ENCODE results near the gene MCTP2.

Gene MCTP2

DNA sequence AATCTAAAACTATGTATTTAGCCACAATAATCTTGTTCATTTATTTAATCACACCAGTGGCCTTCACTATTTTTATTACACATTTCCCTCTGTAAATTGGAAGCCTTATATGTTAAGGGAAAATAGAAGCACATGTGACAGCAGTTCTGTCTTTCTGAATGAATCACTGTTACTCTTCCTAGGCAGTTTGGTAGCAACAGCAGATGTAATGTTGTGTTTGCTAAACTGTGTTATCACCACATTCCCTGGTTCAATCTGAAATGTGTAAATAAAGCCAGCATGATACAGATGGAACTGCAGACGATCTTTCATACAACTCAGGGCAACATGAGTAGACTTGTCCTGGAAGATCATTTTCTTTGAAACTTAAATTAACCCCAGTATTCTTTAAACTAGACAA, 220.1 kb downstream of the MCTP2 start:
- TF ChIP-seq, protein P1, sequence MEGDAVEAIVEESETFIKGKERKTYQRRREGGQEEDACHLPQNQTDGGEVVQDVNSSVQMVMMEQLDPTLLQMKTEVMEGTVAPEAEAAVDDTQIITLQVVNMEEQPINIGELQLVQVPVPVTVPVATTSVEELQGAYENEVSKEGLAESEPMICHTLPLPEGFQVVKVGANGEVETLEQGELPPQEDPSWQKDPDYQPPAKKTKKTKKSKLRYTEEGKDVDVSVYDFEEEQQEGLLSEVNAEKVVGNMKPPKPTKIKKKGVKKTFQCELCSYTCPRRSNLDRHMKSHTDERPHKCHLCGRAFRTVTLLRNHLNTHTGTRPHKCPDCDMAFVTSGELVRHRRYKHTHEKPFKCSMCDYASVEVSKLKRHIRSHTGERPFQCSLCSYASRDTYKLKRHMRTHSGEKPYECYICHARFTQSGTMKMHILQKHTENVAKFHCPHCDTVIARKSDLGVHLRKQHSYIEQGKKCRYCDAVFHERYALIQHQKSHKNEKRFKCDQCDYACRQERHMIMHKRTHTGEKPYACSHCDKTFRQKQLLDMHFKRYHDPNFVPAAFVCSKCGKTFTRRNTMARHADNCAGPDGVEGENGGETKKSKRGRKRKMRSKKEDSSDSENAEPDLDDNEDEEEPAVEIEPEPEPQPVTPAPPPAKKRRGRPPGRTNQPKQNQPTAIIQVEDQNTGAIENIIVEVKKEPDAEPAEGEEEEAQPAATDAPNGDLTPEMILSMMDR (IDR thresholded peaks at IDR 0.05; ENCODE audit: low read depth, low read length) = no peak
- in situ Hi-C loops (cut with HindIII; ENCODE audit: low sequenced_read_pairs) = no loop called here
- H3K4me3 ChIP-seq (ENCODE audit: low read depth, low read length) = no peak overlapping the region
- DNase-seq (ENCODE audit: low read depth, low spot score) = no peak

DNA sequence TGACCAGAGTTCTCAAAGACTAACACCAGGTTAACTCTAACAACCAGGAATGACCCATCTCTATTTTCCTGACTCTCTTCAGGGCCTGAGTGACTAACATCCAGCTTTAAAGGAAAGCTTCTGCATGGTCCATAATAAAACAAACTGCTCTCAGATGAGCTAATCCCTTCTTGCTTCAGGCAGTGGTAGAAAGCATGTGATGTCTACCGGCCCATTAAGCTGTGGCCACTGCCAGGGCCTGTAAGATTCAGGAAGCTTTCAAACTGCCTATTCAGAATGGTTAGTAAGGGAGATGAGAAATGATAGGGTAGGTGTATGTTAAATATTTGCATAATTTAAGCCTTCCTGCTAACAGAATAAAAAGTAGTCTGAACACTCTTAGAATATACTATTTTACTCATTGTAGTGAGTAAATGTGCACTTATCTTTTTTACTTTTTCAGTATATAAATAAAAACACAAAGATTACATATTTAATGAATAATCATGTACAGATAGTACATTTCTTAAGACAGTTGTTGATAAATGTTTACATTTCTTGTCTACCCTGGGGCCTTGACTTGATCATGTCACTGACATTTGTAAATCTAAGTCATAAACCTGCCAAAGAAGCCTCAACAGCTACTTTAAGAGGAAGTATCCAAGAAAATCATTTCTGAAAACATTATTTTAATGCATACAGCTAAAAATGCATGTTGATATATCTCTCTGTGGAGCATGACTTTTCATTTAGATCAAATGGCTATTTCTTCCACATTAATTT, 222.0 kb downstream of the MCTP2 start:
- in situ Hi-C loops (cut with HindIII; ENCODE audit: low sequenced_read_pairs) = no loop called here
- no peak overlapping the region for H3K4me3 ChIP-seq (ENCODE audit: low read depth, low read length)
- DNase-seq (ENCODE audit: low read depth, low spot score) = no peak
- TF ChIP-seq, protein P1 (IDR thresholded peaks at IDR 0.05; ENCODE audit: low read depth, low read length) = no peak

DNA sequence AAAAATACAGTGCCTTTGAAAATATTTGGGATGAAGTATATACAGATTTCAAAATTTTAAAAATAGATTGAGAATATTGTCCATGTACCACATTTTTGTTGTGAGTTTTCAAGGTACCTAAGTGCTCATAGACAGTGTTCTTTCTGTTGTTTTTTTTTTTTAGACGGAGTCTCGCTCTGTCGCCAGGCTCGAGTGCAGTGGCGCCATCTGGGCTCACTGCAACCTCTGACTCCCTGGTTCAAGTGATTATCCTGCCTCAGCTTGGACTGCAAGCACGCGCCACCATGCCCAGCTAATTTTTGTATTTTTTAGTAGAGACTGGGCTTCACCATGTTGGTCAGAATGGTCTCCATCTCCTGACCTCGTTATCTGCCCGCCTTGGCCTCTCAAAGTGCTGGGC, 223.9 kb downstream of the MCTP2 start:
- no peak for DNase-seq (ENCODE audit: low read depth, low spot score)
- no peak overlapping the region for H3K4me3 ChIP-seq (ENCODE audit: low read depth, low read length)
- in situ Hi-C loops (cut with HindIII; ENCODE audit: low sequenced_read_pairs) = no loop called here
- TF ChIP-seq, protein P1 (IDR thresholded peaks at IDR 0.05; ENCODE audit: low read depth, low read length) = no peak

DNA sequence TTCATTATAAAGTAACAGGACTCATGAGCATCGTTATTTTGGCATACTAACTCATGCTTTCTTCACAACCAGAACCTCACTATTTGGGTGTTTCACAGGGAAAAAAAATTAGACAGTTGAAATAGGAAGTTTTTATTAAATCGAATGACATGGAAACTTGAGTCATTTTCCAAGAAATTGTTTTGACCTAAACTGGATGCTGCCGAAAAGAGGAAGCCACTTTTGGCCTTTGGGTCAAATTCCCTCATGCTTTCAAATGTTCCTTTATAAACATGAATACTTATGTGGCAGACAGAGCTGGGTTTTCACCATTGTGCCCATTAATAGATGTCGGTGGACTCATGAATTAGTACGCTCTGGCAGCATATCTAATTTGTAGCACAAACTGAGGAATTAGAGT, 224.9 kb downstream of the MCTP2 start:
- no peak overlapping the region for H3K4me3 ChIP-seq (ENCODE audit: low read depth, low read length)
- in situ Hi-C loops (cut with HindIII; ENCODE audit: low sequenced_read_pairs) = no loop called here
- TF ChIP-seq, protein P1 (IDR thresholded peaks at IDR 0.05; ENCODE audit: low read depth, low read length) = no peak
- no peak for DNase-seq (ENCODE audit: low read depth, low spot score)

DNA sequence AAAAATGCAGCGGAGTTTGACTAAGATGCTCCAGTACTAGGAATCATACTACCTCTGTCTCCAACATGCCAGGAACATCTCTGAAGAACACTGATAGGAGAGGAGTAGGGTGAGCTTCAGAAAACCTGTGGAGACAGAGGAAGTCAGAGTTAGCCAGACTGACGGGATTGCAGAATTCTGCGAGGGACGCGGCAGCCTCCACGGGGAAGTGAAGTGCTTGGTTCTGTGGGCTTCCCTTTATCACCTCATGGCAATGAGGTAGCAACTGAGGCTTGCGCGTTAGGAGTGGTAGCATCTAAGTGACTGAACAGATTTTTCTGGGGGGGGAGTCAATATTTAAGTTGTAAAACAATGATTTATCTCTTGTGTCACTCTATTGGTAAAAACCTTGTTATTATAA, 226.3 kb downstream of the MCTP2 start:
- H3K4me3 ChIP-seq (ENCODE audit: low read depth, low read length) = no peak overlapping the region
- no peak for DNase-seq (ENCODE audit: low read depth, low spot score)
- in situ Hi-C loops (cut with HindIII; ENCODE audit: low sequenced_read_pairs) = no loop called here
- TF ChIP-seq, protein P1 (IDR thresholded peaks at IDR 0.05; ENCODE audit: low read depth, low read length) = no peak

DNA sequence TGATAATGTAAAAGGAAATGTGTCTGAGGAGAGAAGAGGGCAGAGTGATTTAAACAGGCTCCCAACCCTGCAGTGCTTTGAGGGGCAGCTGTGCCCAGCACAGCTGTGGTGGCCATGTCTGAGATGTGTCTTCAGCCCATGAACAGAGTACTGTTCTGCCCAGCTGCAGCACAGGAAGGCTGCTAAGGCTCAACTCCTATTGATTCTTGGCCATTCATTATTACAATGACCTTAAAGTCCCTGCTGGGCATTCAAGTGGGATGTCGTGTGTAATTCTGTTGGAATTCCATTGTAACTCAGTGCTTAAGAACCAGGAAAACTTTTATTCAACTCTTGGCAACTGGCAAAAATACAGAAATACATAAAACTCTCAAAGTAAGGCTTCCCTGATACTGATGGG, 229.3 kb downstream of the MCTP2 start:
- in situ Hi-C loops (cut with HindIII; ENCODE audit: low sequenced_read_pairs) = no loop called here
- TF ChIP-seq, protein P1 (IDR thresholded peaks at IDR 0.05; ENCODE audit: low read depth, low read length) = no peak
- no peak for DNase-seq (ENCODE audit: low read depth, low spot score)

More for the DNA sequence above, 229.3 kb downstream of the MCTP2 start:
- H3K4me3 ChIP-seq (ENCODE audit: low read depth, low read length) = no peak overlapping the region

All from astrocyte of the spinal cord (primary cell).